Heart left ventricle (tissue), 16 donors: Measurements from ENCODE around the gene GGNBP2. TPM values are rescaled to one million over a fixed set of nuclear protein-coding genes. Genes with fewer than 3 reads are reported as not detected.

Experiments used
- ATAC-seq, 4 donors: fragments of 200-7000 bp; cut with Tn5 transposase; one replicate each; pipeline ENCODE4 v1.9.1; 2020 to 2022; ENCODE audit warnings: moderate library complexity in 4 of 4, mild to moderate bottlenecking in 3 of 4, moderate number of reproducible peaks in 1 of 4
- DNase-seq, 5 donors: peaks; one replicate each; pipeline ENCODE4 v3.0.0-alpha.2; 2020
- H3K27ac ChIP-seq, 12 donors: fragments of 200-600 bp; sonication (generic) in 4 of 12; one replicate each; pipeline versions ENCODE4 v1.5.0 to v1.8.0; 2016 to 2022; ENCODE audit warnings: mild to moderate bottlenecking in 2 of 12
- H3K27me3 ChIP-seq, 9 donors: fragments of 200-600 bp; sonication (generic) in 2 of 9; one replicate each; pipeline versions ENCODE4 v1.5.1 to v1.8.0; 2016 to 2022; ENCODE audit warnings: mild to moderate bottlenecking in 3 of 9
- H3K36me3 ChIP-seq, 9 donors: fragments of 200-600 bp; sonication (generic) in 2 of 9; one replicate each; pipeline versions ENCODE4 v1.5.0 to v1.8.0; 2018 to 2022; ENCODE audit warnings: mild to moderate bottlenecking in 2 of 9
- H3K4me1 ChIP-seq, 12 donors: fragments of 200-600 bp; sonication (generic) in 4 of 12; one replicate each; pipeline versions ENCODE4 v1.5.0 to v1.8.0; 2016 to 2022; ENCODE audit warnings: mild to moderate bottlenecking in 3 of 12
- H3K4me3 ChIP-seq, 12 donors: fragments of 200-600 bp; sonication (generic) in 4 of 12; one replicate each; pipeline versions ENCODE4 v1.5.0 to v1.8.0; 2017 to 2022; ENCODE audit warnings: mild to moderate bottlenecking in 9 of 12, moderate library complexity in 4 of 12
- H3K9me3 ChIP-seq, 12 donors: fragments of 200-600 bp; sonication (generic) in 4 of 12; one replicate each; pipeline versions ENCODE4 v1.5.0 to v1.8.0; 2016 to 2022; ENCODE audit warnings: mild to moderate bottlenecking in 1 of 12
- POLR2A ChIP-seq, 2 donors: fragments of 450-650 bp; IDR thresholded peaks; one replicate each; pipeline ENCODE4 v1.6.1; 2017; ENCODE audit warnings: antibody characterized with exemption in 2 of 2, mild to moderate bottlenecking in 2 of 2, moderate library complexity in 2 of 2
- WGBS, 4 donors: extraction: QIAGEN DNeasy Blood & Tissue Kit in 2 of 4; methylation state at CpG; one replicate each; pipeline versions ENCODE4 v1.1.5 to v1.1.7; 2013 to 2018; 5-methylcytosine and 5-hydroxymethylcytosine counted together
- intact Hi-C, 10 donors: fragments of 100-400 bp; cut with DNase I; formaldehyde crosslinking; loops; one replicate each; pipeline versions ENCODE4 v1.11.1 to v1.14.2; 2022
- polyA plus RNA-seq, 2 donors: library from polyadenylated mRNA; stranded (reverse); fragments of 200-250 nt; gene quantifications; one replicate each; pipeline ENCODE4 v1.2.3, GENCODE V29; 2013
- total RNA-seq, 9 donors: library from RNA; depleted of rRNA in 2 of 9; stranded (reverse); fragments of >200 nt in 2 of 9; fragmentation: NEBNext Ultra II Directional in 3 of 9; extraction: Animal tissue kit (Norgen Biotek cat#: 25700) in 3 of 9; gene quantifications; one replicate each; pipeline versions ENCODE4 v1.1.0 to v1.2.4, GENCODE V29; 2016 to 2023
- TF ChIP-seq, protein P1 (sequence below), 12 donors: fragments of 200-600 bp; sonication (generic) in 4 of 12; IDR thresholded peaks; one replicate each; pipeline versions ENCODE4 v1.5.0 to v1.8.0; 2018 to 2022; ENCODE audit warnings: antibody characterized with exemption in 12 of 12, mild to moderate bottlenecking in 5 of 12
- donor health status: ischemic (EF 13 %, LVEDD 7.1; RV severe dilation, severe dysfunction).
- donor health status: healthy with polysubstance abuse.
- donor health status: DM: no; HTN: yes; CAD: no.
- donor health status: DM: no; HTN: no; CAD: no.
- donor health status: ischemic (EF 25% LVEDD 6.9; RV normal size, moderate dysfunction).
- donor health status: ischemic (EF 25% LVEDD 5.7; RV mildly dilated, moderate dysfunction).
- donor health status: healthy.
- donor health status: DM: yes; HTN: yes; CAD: no.
- donor health status: ischemic (EF 35%, LVEDD 5.7; RV mildly dilated, moderate dysfunction).
- donor health status: nonischemic (EF 11% LVEDD 7.7; RV severe dilation, severe dysfunction).
- donor health status: DM: yes; HTN: yes; CAD: no.
- donor health status: PGD.
- donor health status: ischemic (EF 29% LVEDD 5.4; RV normal size, mild dysfunction).
- donor health status: nonischemic (EF 23%, LVEDD 6.1; RV moderate dilation, normal function).

The GGNBP2 gene
- total and polyA plus RNA-seq, 11 donors = 27.4 to 62.9 (median 40.5) TPM

DNA sequence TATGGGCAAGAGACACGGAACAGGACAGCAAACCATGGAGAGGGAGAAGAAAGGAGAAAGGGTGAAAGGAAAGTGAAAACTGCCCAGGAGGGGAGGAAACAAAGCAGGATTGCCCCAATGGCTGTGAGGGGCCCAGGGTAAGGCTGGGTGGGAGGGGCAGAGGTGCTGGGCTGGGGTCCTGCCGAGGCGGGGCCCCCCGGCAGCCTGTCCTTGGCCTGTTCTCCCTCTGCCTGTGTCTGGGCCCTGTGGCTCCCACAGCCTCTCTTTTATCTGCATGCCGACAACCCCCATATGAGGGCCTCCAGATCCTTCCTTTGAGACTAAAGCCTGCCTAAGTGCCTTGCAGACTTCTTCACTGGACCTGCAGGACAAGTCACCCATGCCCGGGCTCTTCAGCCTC, 42.8 kb upstream of the GGNBP2 start:
- no peaks in the 10 kb centered on the region for H3K9me3 ChIP-seq
- DNase-seq (no peak), ATAC-seq (no peak)
- no peaks in the 10 kb centered on the region for H3K27me3 ChIP-seq
- TF ChIP-seq, protein P1, sequence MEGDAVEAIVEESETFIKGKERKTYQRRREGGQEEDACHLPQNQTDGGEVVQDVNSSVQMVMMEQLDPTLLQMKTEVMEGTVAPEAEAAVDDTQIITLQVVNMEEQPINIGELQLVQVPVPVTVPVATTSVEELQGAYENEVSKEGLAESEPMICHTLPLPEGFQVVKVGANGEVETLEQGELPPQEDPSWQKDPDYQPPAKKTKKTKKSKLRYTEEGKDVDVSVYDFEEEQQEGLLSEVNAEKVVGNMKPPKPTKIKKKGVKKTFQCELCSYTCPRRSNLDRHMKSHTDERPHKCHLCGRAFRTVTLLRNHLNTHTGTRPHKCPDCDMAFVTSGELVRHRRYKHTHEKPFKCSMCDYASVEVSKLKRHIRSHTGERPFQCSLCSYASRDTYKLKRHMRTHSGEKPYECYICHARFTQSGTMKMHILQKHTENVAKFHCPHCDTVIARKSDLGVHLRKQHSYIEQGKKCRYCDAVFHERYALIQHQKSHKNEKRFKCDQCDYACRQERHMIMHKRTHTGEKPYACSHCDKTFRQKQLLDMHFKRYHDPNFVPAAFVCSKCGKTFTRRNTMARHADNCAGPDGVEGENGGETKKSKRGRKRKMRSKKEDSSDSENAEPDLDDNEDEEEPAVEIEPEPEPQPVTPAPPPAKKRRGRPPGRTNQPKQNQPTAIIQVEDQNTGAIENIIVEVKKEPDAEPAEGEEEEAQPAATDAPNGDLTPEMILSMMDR (IDR thresholded peaks at IDR 0.05) = no peak
- no peak for TF ChIP-seq POLR2A (IDR thresholded peaks at IDR 0.05)
- no peak overlapping the region for H3K27ac ChIP-seq
- peaks cover 0 to 28% (median 5%) of the 10 kb centered on the region in 12 donors for H3K4me1 ChIP-seq
- H3K4me3 ChIP-seq = no peak overlapping the region
- peaks cover 0 to 93% (median 60%) of the 10 kb centered on the region in 9 donors for H3K36me3 ChIP-seq
- intact Hi-C loops = no loop called here
- 88 to 94% (median 91%) methylated on average over 6 of the region's 6 CpGs for WGBS, 4 donors

DNA sequence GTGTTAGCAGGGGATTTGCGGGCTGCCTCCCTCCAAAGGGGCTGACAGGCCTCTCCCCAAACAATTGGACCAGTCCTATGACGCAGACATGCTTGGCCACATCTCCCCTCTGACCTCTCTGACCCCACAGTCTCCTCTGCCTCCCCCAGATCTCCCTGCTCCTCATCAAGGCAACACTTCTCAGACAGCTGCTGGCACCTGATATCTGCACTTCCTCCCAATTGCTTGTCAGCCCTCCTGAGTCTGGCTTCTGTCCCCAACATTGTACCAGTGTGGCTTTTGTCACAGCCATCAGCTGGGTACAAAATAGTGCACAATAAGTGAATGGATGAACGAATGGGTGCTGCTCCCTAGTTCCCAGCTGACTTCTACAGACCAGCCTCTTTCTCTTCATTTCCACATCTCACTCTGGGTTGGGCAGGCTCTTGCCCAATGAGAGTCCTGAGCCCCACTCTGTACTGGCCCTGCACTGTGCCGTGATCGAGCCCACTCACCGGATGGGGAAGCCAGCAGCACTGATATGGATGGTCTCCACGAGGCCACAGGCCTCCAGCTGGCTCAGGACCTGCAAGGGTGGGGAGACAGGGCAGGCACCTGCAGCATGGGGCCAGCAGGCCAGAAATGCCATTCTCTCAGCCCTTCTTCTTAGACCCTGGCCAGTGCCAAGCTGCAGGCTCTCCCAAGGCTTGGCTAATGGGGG, 41.1 kb upstream of the GGNBP2 start:
- H3K36me3 ChIP-seq = peaks cover 0 to 94% (median 54%) of the 10 kb centered on the region in 9 donors
- intact Hi-C loops = no loop called here
- H3K27ac ChIP-seq = no peak overlapping the region
- no peaks in the 10 kb centered on the region for H3K27me3 ChIP-seq
- H3K4me1 ChIP-seq = peaks cover 0 to 20% (median 2%) of the 10 kb centered on the region in 12 donors
- WGBS, 4 donors = 56 to 69% (median 61%) methylated on average over 6 to 7 of the region's 7 CpGs
- H3K4me3 ChIP-seq = no peak overlapping the region
- TF ChIP-seq, protein P1 (IDR thresholded peaks at IDR 0.05) = no peak
- TF ChIP-seq POLR2A (IDR thresholded peaks at IDR 0.05) = no peak
- DNase-seq = peak in 3 of 5 donors; percentile 33 to 52 (median 46)
- peak; percentile 62 to 87 (median 85) for ATAC-seq
- H3K9me3 ChIP-seq = no peaks in the 10 kb centered on the region

DNA sequence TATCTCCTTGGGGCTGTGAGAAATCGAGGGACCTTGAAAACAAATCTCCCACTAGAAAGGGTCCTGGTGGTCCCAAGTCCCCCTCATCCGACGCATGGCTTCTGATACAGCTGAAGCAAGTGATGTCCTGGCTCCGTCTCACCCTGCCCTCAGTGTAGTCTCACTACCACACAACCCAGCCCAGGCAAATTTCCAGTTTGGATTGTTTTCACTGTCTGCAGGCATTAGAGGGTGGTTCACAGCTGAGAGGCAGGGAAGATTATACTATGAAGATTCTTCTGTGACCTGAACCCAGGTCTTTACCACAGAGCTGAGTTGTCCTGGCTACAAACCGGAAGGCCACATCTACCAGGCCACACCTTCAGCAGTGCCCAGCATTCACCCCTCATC, 40.6 kb upstream of the GGNBP2 start:
- Histone ChIP-seq H3K27ac (no peak overlapping the region), H3K27me3 (no peaks in the 10 kb centered on the region), H3K9me3 (no peaks in the 10 kb centered on the region), H3K4me3 (no peak overlapping the region), H3K36me3 (peaks cover 0 to 95% (median 49%) of the 10 kb centered on the region in 9 donors), H3K4me1 (peaks cover 0 to 16% (median 2%) of the 10 kb centered on the region in 12 donors)
- WGBS, 4 donors = 83 to 97% (median 92%) methylated on average over 4 to 5 of the region's 5 CpGs
- intact Hi-C loops = no loop called here
- DNase-seq (no peak), ATAC-seq (peak in 2 of 4 donors; percentile 3 to 7)
- TF ChIP-seq, protein P1 (IDR thresholded peaks at IDR 0.05) = no peak
- no peak for TF ChIP-seq POLR2A (IDR thresholded peaks at IDR 0.05)

DNA sequence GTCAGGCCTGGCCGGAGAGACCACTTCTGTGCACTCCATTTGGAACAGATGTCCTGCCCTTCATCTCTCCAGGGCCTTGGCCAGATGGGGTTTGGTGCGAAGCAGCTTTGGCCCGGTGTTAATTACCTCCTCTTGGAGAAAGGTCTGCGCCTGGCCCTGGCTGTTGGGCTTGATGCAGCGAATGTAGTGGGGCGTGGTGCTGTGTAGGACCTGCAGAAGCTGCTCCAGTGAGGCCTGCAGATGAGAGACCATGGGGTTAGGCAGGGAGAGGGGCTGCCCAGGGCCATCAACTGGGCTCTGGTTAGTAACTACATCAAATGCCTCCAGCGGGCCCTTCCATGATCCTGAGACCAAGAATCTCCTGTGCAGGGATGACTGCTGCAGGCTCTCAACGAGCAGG, 39.5 kb upstream of the GGNBP2 start:
- no peak for TF ChIP-seq POLR2A (IDR thresholded peaks at IDR 0.05)
- TF ChIP-seq, protein P1 (IDR thresholded peaks at IDR 0.05) = no peak
- H3K36me3 ChIP-seq = peaks cover 0 to 96% (median 47%) of the 10 kb centered on the region in 9 donors
- no peak overlapping the region for H3K4me3 ChIP-seq
- ATAC-seq (no peak), DNase-seq (no peak)
- H3K4me1 ChIP-seq = peaks cover 0 to 16% (median 2%) of the 10 kb centered on the region in 12 donors
- no peaks in the 10 kb centered on the region for H3K9me3 ChIP-seq
- WGBS, 4 donors = 92 to 96% (median 93%) methylated on average over 8 of the region's 8 CpGs
- intact Hi-C loops = no loop called here
- no peak overlapping the region for H3K27ac ChIP-seq
- H3K27me3 ChIP-seq = no peaks in the 10 kb centered on the region
